B cell (primary cell): ENCODE results near the gene SSR1. TPM values are rescaled to one million over a fixed set of nuclear protein-coding genes. Genes with fewer than 3 reads are reported as not detected.
A peak's percentile ranks its signal among the peaks of the same experiment; 100 is the strongest.

ENCODE experiments used
- ATAC-seq: fragments of 200-7000 bp; cut with Tn5 transposase; one replicate; pipeline ENCODE4 v1.10.0; 2021; ENCODE audit warnings: low read depth, mild to moderate bottlenecking, moderate number of reproducible peaks, moderate library complexity
- CTCF ChIA-PET: fragments of 350-600 bp; sonication (Branson Sonifier 250); formaldehyde crosslinking; loops from one replicate; lab custom pipeline; 2021; ENCODE audit warnings: antibody characterized with exemption, inconsistent platforms; lab: Charles Lee
- POLR2A ChIA-PET: fragments of 350-600 bp; sonication (Branson Sonifier 250); formaldehyde crosslinking; loops from one replicate; lab custom pipeline; 2021; ENCODE audit warnings: antibody characterized with exemption; lab: Charles Lee
- DNase-seq: peaks from one replicate; pipeline ENCODE4 v3.0.0; 2013
- H2AFZ ChIP-seq: 2 replicates; pipeline ENCODE4 v1.6.1; 2012; ENCODE audit warnings: mild to moderate bottlenecking, low read depth, low read length; ENCODE audit not compliant: insufficient read depth, poor library complexity, severe bottlenecking
- H3K27ac ChIP-seq, 2 donors: 1 replicate in 1 of 2; 2 replicates in 1 of 2; pipeline ENCODE4 v1.5.1; 2012 to 2013; ENCODE audit warnings: low read length in 2 of 2, mild to moderate bottlenecking in 2 of 2, moderate library complexity in 1 of 2
- H3K27me3 ChIP-seq, 4 experiments: fragments of 200-600 bp in 1 of 4; sonication (generic) in 1 of 4; replicated peaks in 1 of 4; 1 replicate in 2 of 4; 2 replicates in 2 of 4; pipeline versions ENCODE4 v1.6.1 to v1.7.0; 2013 to 2016; ENCODE audit warnings: low read length in 3 of 4, mild to moderate bottlenecking in 2 of 4, mixed read lengths in 1 of 4, moderate library complexity in 1 of 4; ENCODE audit not compliant: insufficient read depth in 4 of 4, control insufficient read depth in 3 of 4; ENCODE audit errors: control extremely low read depth in 1 of 4
- H3K36me3 ChIP-seq, 2 experiments: replicated peaks in 1 of 2; 1 replicate in 1 of 2; 2 replicates in 1 of 2; pipeline versions ENCODE4 v1.6.1 to v1.7.1; 2013; ENCODE audit warnings: low read length in 1 of 2; ENCODE audit not compliant: insufficient read depth in 2 of 2, control insufficient read depth in 1 of 2; ENCODE audit errors: control extremely low read depth in 1 of 2, extremely low read depth in 1 of 2
- H3K4me1 ChIP-seq, 2 donors: fragments of 200-600 bp in 1 of 2; sonication (generic) in 1 of 2; 1 replicate in 1 of 2; 2 replicates in 1 of 2; pipeline versions ENCODE4 v1.5.1 to v1.6.1; 2013 to 2017; ENCODE audit warnings: low read length in 2 of 2; ENCODE audit not compliant: control insufficient read depth in 2 of 2, insufficient read depth in 2 of 2
- H3K4me2 ChIP-seq: replicated peaks from 2 replicates; pipeline ENCODE3; 2012; ENCODE audit warnings: mild to moderate bottlenecking, low read depth, low read length; ENCODE audit not compliant: poor library complexity, severe bottlenecking
- H3K4me3 ChIP-seq, 5 experiments: fragments of 200-600 bp in 1 of 5; sonication (generic) in 1 of 5; 1 replicate in 3 of 5; 2 replicates in 2 of 5; pipeline versions ENCODE4 v1.5.1 to v1.7.0; 2011 to 2016; ENCODE audit warnings: low read length in 4 of 5, mild to moderate bottlenecking in 4 of 5, low read depth in 2 of 5, control low read depth in 1 of 5, moderate library complexity in 1 of 5; ENCODE audit not compliant: insufficient read depth in 1 of 5; ENCODE audit errors: control extremely low read depth in 1 of 5, extremely low read depth in 1 of 5
- H3K79me2 ChIP-seq: fragments of 200-600 bp; sonication (generic); one replicate; pipeline ENCODE4 v1.6.0; 2016; ENCODE audit warnings: low read length; ENCODE audit not compliant: control insufficient read depth, insufficient read depth
- H3K9ac ChIP-seq: fragments of 200-600 bp; sonication (generic); 2 replicates; pipeline ENCODE4 v1.6.1; 2017; ENCODE audit warnings: mild to moderate bottlenecking, low read length, moderate library complexity
- H3K9me3 ChIP-seq, 3 donors: one replicate each; pipeline versions ENCODE4 v1.6.1 to v1.7.1; 2013; ENCODE audit warnings: low read length in 2 of 3; ENCODE audit not compliant: control insufficient read depth in 2 of 3, insufficient read depth in 1 of 3; ENCODE audit errors: control extremely low read depth in 1 of 3
- H4K20me1 ChIP-seq: 2 replicates; pipeline ENCODE4 v1.6.0; 2012; ENCODE audit warnings: mild to moderate bottlenecking, low read length; ENCODE audit not compliant: insufficient read depth, control insufficient read depth, poor library complexity, severe bottlenecking
- H3K27ac Mint-ChIP-seq: one replicate; pipeline ENCODE4 v1.8.0; 2021; ENCODE audit warnings: mixed read lengths
- H3K27me3 Mint-ChIP-seq: one replicate; pipeline ENCODE4 v1.8.0; 2021; ENCODE audit warnings: mixed read lengths
- H3K4me1 Mint-ChIP-seq: one replicate; pipeline ENCODE4 v1.8.0; 2021; ENCODE audit warnings: mixed read lengths
- H3K4me3 Mint-ChIP-seq: one replicate; pipeline ENCODE4 v1.8.0; 2021; ENCODE audit warnings: mixed read lengths
- H3K9me3 Mint-ChIP-seq: one replicate; pipeline ENCODE4 v1.8.0; 2022; ENCODE audit warnings: mixed read lengths; ENCODE audit not compliant: insufficient read depth
- CTCF ChIP-seq: fragments of 200-600 bp; IDR thresholded peaks from one replicate; pipeline ENCODE4 v1.8.0; 2022; ENCODE audit warnings: antibody characterized with exemption, mild to moderate bottlenecking
- EZH2 ChIP-seq: IDR thresholded peaks from 2 replicates; pipeline ENCODE4 v1.6.1; 2012; ENCODE audit warnings: borderline replicate concordance, low read depth, mild to moderate bottlenecking, moderate library complexity, low read length; ENCODE audit not compliant: insufficient read depth, poor library complexity, severe bottlenecking
- WGBS: methylation state at CpG from one replicate; pipeline ENCODE4 v1.1.5; 2013; ENCODE audit warnings: missing lambda C conversion rate; ENCODE audit not compliant: insufficient coverage; 5-methylcytosine and 5-hydroxymethylcytosine counted together
- intact Hi-C: fragments of 100-400 bp; cut with micrococcal nuclease; formaldehyde crosslinking; loops from one replicate; pipeline ENCODE4 v1.10.0; 2022
- polyA plus RNA-seq: library from polyadenylated mRNA; depleted of rRNA; stranded (reverse); fragments of >200 nt; gene quantifications from 2 replicates; pipeline ENCODE4 v1.2.3, GENCODE V29; 2012
- total RNA-seq, 2 donors: library from RNA; stranded (reverse); fragments of 120-200 nt in 1 of 2; gene quantifications; 1 replicate in 1 of 2; 2 replicates in 1 of 2; pipeline versions ENCODE4 v1.2.3 to v1.2.4, GENCODE V29; 2013 to 2022

SSR1 gene
- total and polyA plus RNA-seq, 2 donors (not counting 1 experiment from before 2014, with no cell fraction given): 15.9 to 81.6 TPM

- no peak overlapping the region for H3K27ac Mint-ChIP-seq
- no peaks in the 10 kb centered on the region for H3K9me3 Mint-ChIP-seq
- peaks cover 0 to 24% (median 1%) of the 10 kb centered on the region in 4 experiments for H3K27me3 ChIP-seq
- POLR2A ChIA-PET: no interaction called here
- H3K36me3 ChIP-seq: no peaks in the 10 kb centered on the region
- WGBS: 89% methylated on average over 14 of the region's 16 CpGs
- no peak overlapping the region for H3K9ac ChIP-seq
- TF ChIP-seq EZH2 (no peak), CTCF (no peak)
- peaks cover 16 to 18% of the 10 kb centered on the region in 2 donors for H3K4me1 ChIP-seq
- H3K4me1 Mint-ChIP-seq: peaks cover 31% of the 10 kb centered on the region
- H3K27ac ChIP-seq: no peak overlapping the region
- no peak overlapping the region for H2AFZ ChIP-seq
- H3K79me2 ChIP-seq: no peaks in the 10 kb centered on the region
- ATAC-seq (no peak), DNase-seq (no peak)
- peaks cover 16% of the 10 kb centered on the region for H3K27me3 Mint-ChIP-seq
- peak overlapping the region; percentile 96 for H3K4me3 Mint-ChIP-seq
- intact Hi-C loops: no loop called here
- H3K4me3 ChIP-seq: no peak overlapping the region
- CTCF ChIA-PET: interaction anchor here (1.0 to 1.9 kb wide), 3 partner anchors 13 to 19 kb away, joined by 3 to 12 read pairs (median 4); no protein-coding TSS in a partner anchor
- H4K20me1 ChIP-seq: no peaks in the 10 kb centered on the region
- H3K9me3 ChIP-seq: peaks cover 0 to 19% (median 6%) of the 10 kb centered on the region in 3 donors
- no peak overlapping the region for H3K4me2 ChIP-seq
These were observed 50.1 kb downstream of the SSR1 start for GRCh38 chr6:7262746-7263518.
